Muscle layer of duodenum (tissue), 2 donors: ENCODE data around the gene INPP4A.

Experiments used
- H3K27ac ChIP-seq: one replicate; pipeline ENCODE4 v1.7.0; 2013; ENCODE audit warnings: mild to moderate bottlenecking, low read length
- H3K27me3 ChIP-seq: one replicate; pipeline ENCODE4 v1.7.0; 2013; ENCODE audit warnings: low read depth, mild to moderate bottlenecking, control low read depth, low read length
- H3K36me3 ChIP-seq, 2 donors: one replicate each; pipeline ENCODE4 v1.7.0; 2013; ENCODE audit warnings: low read length in 2 of 2, control low read depth in 1 of 2, mild to moderate bottlenecking in 1 of 2; ENCODE audit not compliant: insufficient read depth in 2 of 2, control insufficient read depth in 1 of 2
- H3K4me1 ChIP-seq, 2 donors: one replicate each; pipeline ENCODE4 v1.7.0; 2013; ENCODE audit warnings: low read length in 2 of 2, mild to moderate bottlenecking in 2 of 2, control low read depth in 1 of 2, moderate library complexity in 1 of 2; ENCODE audit not compliant: insufficient read depth in 2 of 2, control insufficient read depth in 1 of 2
- H3K4me3 ChIP-seq, 2 donors: one replicate each; pipeline ENCODE4 v1.7.0; 2013; ENCODE audit warnings: low read length in 2 of 2, low read depth in 1 of 2, mild to moderate bottlenecking in 1 of 2
- H3K9me3 ChIP-seq, 2 donors: one replicate each; pipeline ENCODE4 v1.7.0; 2013; ENCODE audit warnings: low read length in 2 of 2, control low read depth in 1 of 2, mild to moderate bottlenecking in 1 of 2; ENCODE audit not compliant: control insufficient read depth in 1 of 2
- donor health status: healthy.

The INPP4A gene

GRCh38 chr2:98454500-98455235 lies 10.0 kb downstream of the INPP4A start:
- Histone ChIP-seq H3K9me3 (no peaks in the 10 kb centered on the region), H3K4me1 (peaks cover 19 to 80% of the 10 kb centered on the region in 2 donors), H3K4me3 (peak overlapping the region in 1 of 2 donors; percentile 18), H3K36me3 (no peaks in the 10 kb centered on the region), H3K27me3 (no peaks in the 10 kb centered on the region), H3K27ac (peak overlapping the region; percentile 93)

- H3K4me3 ChIP-seq, result peak overlapping the region; percentile 3 to 4
- no peaks in the 10 kb centered on the region for H3K36me3 ChIP-seq
- no peaks in the 10 kb centered on the region for H3K27me3 ChIP-seq
- no peaks in the 10 kb centered on the region for H3K9me3 ChIP-seq
- peak overlapping the region; percentile 93 for H3K27ac ChIP-seq
- peaks cover 19 to 85% of the 10 kb centered on the region in 2 donors for H3K4me1 ChIP-seq
These were observed 10.9 kb downstream of the INPP4A start for GRCh38 chr2:98455494-98455976.

- no peaks in the 10 kb centered on the region for H3K27me3 ChIP-seq
- peaks cover 24 to 85% of the 10 kb centered on the region in 2 donors for H3K4me1 ChIP-seq
- H3K27ac ChIP-seq, result peak overlapping the region; percentile 35
- no peaks in the 10 kb centered on the region for H3K9me3 ChIP-seq
- H3K36me3 ChIP-seq, result no peaks in the 10 kb centered on the region
- H3K4me3 ChIP-seq, result no peak overlapping the region
These were observed 12.5 kb downstream of the INPP4A start for GRCh38 chr2:98457045-98457696.

GRCh38 chr2:98458207-98458606 lies 13.5 kb downstream of the INPP4A start:
- Histone ChIP-seq H3K4me3 (no peak overlapping the region), H3K27ac (no peak overlapping the region), H3K4me1 (peaks cover 24 to 78% of the 10 kb centered on the region in 2 donors), H3K9me3 (no peaks in the 10 kb centered on the region), H3K27me3 (no peaks in the 10 kb centered on the region), H3K36me3 (no peaks in the 10 kb centered on the region)

GRCh38 chr2:98458667-98459380 lies 14.2 kb downstream of the INPP4A start:
- no peaks in the 10 kb centered on the region for H3K36me3 ChIP-seq
- H3K27ac ChIP-seq, result no peak overlapping the region
- H3K4me1 ChIP-seq, result peaks cover 24 to 80% of the 10 kb centered on the region in 2 donors
- H3K27me3 ChIP-seq, result no peaks in the 10 kb centered on the region
- no peaks in the 10 kb centered on the region for H3K9me3 ChIP-seq
- H3K4me3 ChIP-seq, result no peak overlapping the region

GRCh38 chr2:98459496-98460175 lies 15.0 kb downstream of the INPP4A start:
- peak overlapping the region; percentile 70 for H3K27ac ChIP-seq
- H3K36me3 ChIP-seq, result no peaks in the 10 kb centered on the region
- H3K4me3 ChIP-seq, result no peak overlapping the region
- no peaks in the 10 kb centered on the region for H3K27me3 ChIP-seq
- H3K9me3 ChIP-seq, result no peaks in the 10 kb centered on the region
- H3K4me1 ChIP-seq, result peaks cover 16 to 80% of the 10 kb centered on the region in 2 donors

GRCh38 chr2:98460573-98461497 lies 16.2 kb downstream of the INPP4A start:
- H3K4me1 ChIP-seq, result peaks cover 16 to 81% of the 10 kb centered on the region in 2 donors
- H3K27ac ChIP-seq, result no peak overlapping the region

GRCh38 chr2:98461498-98462049 lies 16.9 kb downstream of the INPP4A start:
- Histone ChIP-seq H3K9me3 (no peaks in the 10 kb centered on the region), H3K27ac (no peak overlapping the region)

More at GRCh38 chr2:98460573-98461497, 16.2 kb downstream of the INPP4A start:
- no peaks in the 10 kb centered on the region for H3K9me3 ChIP-seq
- no peaks in the 10 kb centered on the region for H3K36me3 ChIP-seq
- no peak overlapping the region for H3K4me3 ChIP-seq
- no peaks in the 10 kb centered on the region for H3K27me3 ChIP-seq

GRCh38 chr2:98463081-98463481 lies 18.4 kb downstream of the INPP4A start:
- no peaks in the 10 kb centered on the region for H3K27me3 ChIP-seq
- no peaks in the 10 kb centered on the region for H3K36me3 ChIP-seq
- peaks cover 12 to 78% of the 10 kb centered on the region in 2 donors for H3K4me1 ChIP-seq
- H3K9me3 ChIP-seq, result no peaks in the 10 kb centered on the region
- no peak overlapping the region for H3K27ac ChIP-seq
- no peak overlapping the region for H3K4me3 ChIP-seq

More at GRCh38 chr2:98461498-98462049, 16.9 kb downstream of the INPP4A start:
- Histone ChIP-seq H3K36me3 (no peaks in the 10 kb centered on the region), H3K4me1 (peaks cover 12 to 85% of the 10 kb centered on the region in 2 donors), H3K4me3 (no peak overlapping the region), H3K27me3 (no peaks in the 10 kb centered on the region)

- Histone ChIP-seq H3K27me3 (no peaks in the 10 kb centered on the region), H3K9me3 (no peaks in the 10 kb centered on the region), H3K4me3 (no peak overlapping the region), H3K27ac (no peak overlapping the region), H3K4me1 (peaks cover 12 to 73% of the 10 kb centered on the region in 2 donors), H3K36me3 (no peaks in the 10 kb centered on the region)
These were observed 18.9 kb downstream of the INPP4A start for GRCh38 chr2:98463551-98463971.
